Astrocyte (in vitro differentiated cells and primary cell): Measurements from ENCODE around the gene SYDE1. TPM values are rescaled to one million over a fixed set of nuclear protein-coding genes. Genes with fewer than 3 reads are reported as not detected.

ENCODE experiments used
- DNase-seq: peaks from one replicate; pipeline ENCODE4 v3.0.0-alpha.2; 2010; ENCODE audit warnings: low read depth
- FAIRE-seq: peaks from 2 replicates; lab custom pipeline; 2011; peaks lifted over from hg19 to GRCh38; lab: Jason Lieb, UNC
- H2AFZ ChIP-seq: 2 replicates; pipeline ENCODE4 v1.6.0; 2012; ENCODE audit warnings: low read depth, low read length, inconsistent platforms
- H3K27ac ChIP-seq: 2 replicates; pipeline ENCODE4 v1.5.1; 2011; ENCODE audit warnings: low read depth, low read length, inconsistent platforms
- H3K27me3 ChIP-seq: 2 replicates; pipeline ENCODE4 v1.6.0; 2011; ENCODE audit warnings: low read length, inconsistent platforms; ENCODE audit not compliant: insufficient read depth
- H3K36me3 ChIP-seq: 2 replicates; pipeline ENCODE4 v1.5.1; 2011; ENCODE audit warnings: low read length, inconsistent platforms; ENCODE audit not compliant: insufficient read depth
- H3K4me1 ChIP-seq: 2 replicates; pipeline ENCODE4 v1.5.1; 2011; ENCODE audit warnings: low read length, inconsistent platforms; ENCODE audit not compliant: insufficient read depth
- H3K4me2 ChIP-seq: 2 replicates; pipeline ENCODE4 v1.6.0; 2012; ENCODE audit warnings: low read length, inconsistent platforms
- H3K4me3 ChIP-seq: 2 replicates; pipeline ENCODE4 v1.5.1; 2011; ENCODE audit warnings: low read depth, mild to moderate bottlenecking, low read length, inconsistent platforms; ENCODE audit not compliant: insufficient read depth
- H3K79me2 ChIP-seq: 2 replicates; pipeline ENCODE4 v1.6.0; 2012; ENCODE audit warnings: mild to moderate bottlenecking, low read length, inconsistent platforms; ENCODE audit not compliant: insufficient read depth
- H3K9ac ChIP-seq: 2 replicates; pipeline ENCODE4 v1.6.0; 2012; ENCODE audit warnings: mild to moderate bottlenecking, low read length, inconsistent platforms
- H3K9me3 ChIP-seq: 2 replicates; pipeline ENCODE4 v1.5.1; 2012; ENCODE audit warnings: low read depth, mild to moderate bottlenecking, low read length, inconsistent platforms; ENCODE audit not compliant: insufficient read depth
- H4K20me1 ChIP-seq: 2 replicates; pipeline ENCODE4 v1.6.0; 2012; ENCODE audit warnings: low read length, inconsistent platforms; ENCODE audit not compliant: insufficient read depth
- H3K27ac Mint-ChIP-seq: one replicate; pipeline ENCODE4 v1.8.0; 2021; ENCODE audit warnings: mild to moderate bottlenecking, mixed read lengths; ENCODE audit not compliant: unreplicated experiment
- H3K27me3 Mint-ChIP-seq: one replicate; pipeline ENCODE4 v1.8.0; 2021; ENCODE audit warnings: low read depth, mixed read lengths; ENCODE audit not compliant: unreplicated experiment
- H3K36me3 Mint-ChIP-seq: one replicate; pipeline ENCODE4 v1.8.0; 2021; ENCODE audit warnings: low read depth, mixed read lengths; ENCODE audit not compliant: unreplicated experiment
- H3K4me1 Mint-ChIP-seq: one replicate; pipeline ENCODE4 v1.8.0; 2021; ENCODE audit warnings: low read depth, mixed read lengths; ENCODE audit not compliant: unreplicated experiment
- H3K4me3 Mint-ChIP-seq: one replicate; pipeline ENCODE4 v1.8.0; 2021; ENCODE audit warnings: mild to moderate bottlenecking, moderate library complexity, mixed read lengths; ENCODE audit not compliant: unreplicated experiment
- H3K9me3 Mint-ChIP-seq: one replicate; pipeline ENCODE4 v1.8.0; 2021; ENCODE audit warnings: mild to moderate bottlenecking, mixed read lengths; ENCODE audit not compliant: unreplicated experiment
- CTCF ChIP-seq: IDR thresholded peaks from 2 replicates; pipeline ENCODE4 v1.5.1; 2011; ENCODE audit warnings: low read depth, mild to moderate bottlenecking, inconsistent platforms, low read length, moderate library complexity; ENCODE audit not compliant: insufficient read depth
- EZH2 ChIP-seq: IDR thresholded peaks from 2 replicates; pipeline ENCODE4 v1.6.1; 2012; ENCODE audit warnings: mild to moderate bottlenecking, low read length, inconsistent platforms; ENCODE audit not compliant: insufficient read depth
- total RNA-seq: library from RNA; stranded (reverse); gene quantifications from 2 replicates; pipeline ENCODE4 v1.2.1, GENCODE V29; 2021

SYDE1 gene
- total RNA-seq, 1 donor from 2014 or later = 40.6 TPM

DNA sequence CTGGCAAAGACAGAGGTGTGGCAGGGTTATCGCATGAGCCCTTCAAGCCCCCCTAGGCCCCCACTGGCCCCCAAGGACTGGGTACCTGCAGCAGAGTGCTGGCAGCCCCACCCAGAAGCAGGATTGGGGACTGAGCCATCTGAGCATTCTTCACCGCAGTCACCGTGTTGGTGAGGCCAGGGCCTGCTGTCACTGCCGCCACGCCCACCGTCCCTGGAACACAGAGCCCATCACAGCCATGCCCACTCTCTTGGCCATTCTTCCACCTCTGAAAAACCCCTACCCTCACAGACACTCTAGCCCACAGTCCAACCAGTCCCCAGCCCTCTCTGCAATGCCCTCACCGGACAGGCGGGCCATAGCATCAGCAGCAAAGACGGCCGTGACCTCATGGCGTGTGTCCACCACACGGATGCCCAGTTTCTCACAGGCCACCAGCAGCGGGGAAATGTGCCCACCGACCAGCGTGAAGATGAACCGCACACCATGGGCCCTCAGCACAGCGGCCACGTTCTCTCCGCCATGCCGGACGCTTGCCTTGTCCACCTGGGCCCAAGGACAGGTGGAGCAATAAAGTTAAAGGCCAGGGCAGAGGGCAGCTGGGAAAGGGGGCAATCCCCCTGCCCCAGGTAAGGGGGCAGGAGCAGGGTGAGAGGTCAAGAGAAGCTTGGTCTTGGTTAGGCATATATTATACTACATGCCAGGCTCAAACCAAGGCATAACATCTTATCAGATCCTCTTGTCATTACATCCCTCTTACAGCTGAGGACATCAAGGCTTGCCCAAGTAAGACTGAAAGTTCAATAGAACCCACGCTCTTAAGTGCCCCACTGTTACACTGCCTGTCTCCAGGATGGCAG is 16.1 kb downstream of the SYDE1 start:
- peak overlapping the region; percentile 98 for H3K4me2 ChIP-seq
- Mint-ChIP-seq H3K27ac (no peak overlapping the region), H3K9me3 (no peaks in the 10 kb centered on the region), H3K4me1 (peaks cover 4% of the 10 kb centered on the region), H3K4me3 (no peak overlapping the region), H3K27me3 (no peaks in the 10 kb centered on the region), H3K36me3 (peaks cover 22% of the 10 kb centered on the region)
- H3K79me2 ChIP-seq = peaks cover 20% of the 10 kb centered on the region
- no peak overlapping the region for H3K4me3 ChIP-seq
- no peak overlapping the region for H3K9ac ChIP-seq
- no peak for TF ChIP-seq EZH2
- no peak for TF ChIP-seq CTCF
- DNase-seq (no peak), FAIRE-seq (no peak)
- peaks cover 7% of the 10 kb centered on the region for H4K20me1 ChIP-seq
- H3K36me3 ChIP-seq = peaks cover 3% of the 10 kb centered on the region
- no peaks in the 10 kb centered on the region for H3K27me3 ChIP-seq
- H3K9me3 ChIP-seq = no peaks in the 10 kb centered on the region
- H3K4me1 ChIP-seq = peaks cover 15% of the 10 kb centered on the region
- H3K27ac ChIP-seq = no peak overlapping the region
- H2AFZ ChIP-seq = no peak overlapping the region

- Histone ChIP-seq H3K4me2 (peak overlapping the region; percentile 98), H3K9me3 (no peaks in the 10 kb centered on the region), H3K4me1 (peaks cover 15% of the 10 kb centered on the region), H3K36me3 (peaks cover under 1% of the 10 kb centered on the region), H3K9ac (peak overlapping the region; percentile 88), H4K20me1 (peaks cover 7% of the 10 kb centered on the region), H3K79me2 (peaks cover 20% of the 10 kb centered on the region), H3K27me3 (no peaks in the 10 kb centered on the region), H2AFZ (no peak overlapping the region), H3K4me3 (no peak overlapping the region), H3K27ac (no peak overlapping the region)
- Mint-ChIP-seq H3K9me3 (no peaks in the 10 kb centered on the region), H3K27ac (peak overlapping the region; percentile 41), H3K36me3 (peaks cover 16% of the 10 kb centered on the region), H3K4me3 (peak overlapping the region; percentile 98), H3K27me3 (peaks cover 1% of the 10 kb centered on the region), H3K4me1 (peaks cover 4% of the 10 kb centered on the region)
- FAIRE-seq = no peak
- TF ChIP-seq EZH2 = no peak
- TF ChIP-seq CTCF = no peak
- no peak for DNase-seq
These were observed 16.7 kb downstream of the SYDE1 start for GRCh38 chr19:15123900-15124299.
